Stimulated activated CD8-positive, alpha-beta memory T cell treated with anti-CD3 and anti-CD28 coated beads, Interleukin-12 subunit alpha, Interleukin-12 subunit beta, amount 100 ng/mL, for 24 hours (primary cell): ENCODE results near the gene HIPK2.

Experiments
- DNase-seq: peaks from one replicate; pipeline ENCODE4 v3.0.0-alpha.2; 2020; ENCODE audit errors: extremely low read depth

HIPK2 gene

DNA sequence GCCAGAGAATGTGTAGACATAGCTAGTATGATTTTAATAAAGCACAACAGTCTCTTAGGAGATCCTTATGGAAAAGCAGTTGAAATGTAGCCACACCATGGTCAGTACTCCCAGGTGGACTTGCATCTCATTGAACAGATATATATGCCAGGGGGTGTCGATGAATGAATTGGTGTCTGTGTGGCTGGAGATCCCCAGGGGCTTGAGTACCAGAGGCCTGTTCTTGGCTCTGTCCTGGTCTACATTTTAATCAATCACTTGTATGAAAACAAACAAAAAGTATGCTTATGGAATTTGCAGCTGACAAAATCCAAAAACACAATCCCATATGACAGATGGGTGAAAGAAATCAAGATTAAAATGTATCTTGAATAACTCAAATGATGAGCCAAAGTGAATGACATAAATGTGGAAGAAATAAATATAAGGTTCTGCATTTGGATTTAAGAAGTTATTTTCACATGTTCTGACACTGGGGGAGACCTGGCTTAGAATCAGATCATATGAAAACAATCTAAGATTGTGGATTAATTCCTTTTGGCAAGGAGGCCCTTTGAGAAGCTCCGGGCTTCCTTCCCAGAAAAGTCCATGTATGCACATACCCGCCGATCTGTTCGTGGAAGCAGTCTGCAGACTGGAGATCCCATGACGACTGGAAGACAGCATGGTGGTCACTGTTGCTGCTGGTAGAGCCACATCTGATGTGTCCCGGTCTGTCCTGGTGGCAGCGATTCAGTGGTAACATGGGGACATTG lies 238.7 kb downstream of the HIPK2 start:
- DNase-seq, result no peak

DNA sequence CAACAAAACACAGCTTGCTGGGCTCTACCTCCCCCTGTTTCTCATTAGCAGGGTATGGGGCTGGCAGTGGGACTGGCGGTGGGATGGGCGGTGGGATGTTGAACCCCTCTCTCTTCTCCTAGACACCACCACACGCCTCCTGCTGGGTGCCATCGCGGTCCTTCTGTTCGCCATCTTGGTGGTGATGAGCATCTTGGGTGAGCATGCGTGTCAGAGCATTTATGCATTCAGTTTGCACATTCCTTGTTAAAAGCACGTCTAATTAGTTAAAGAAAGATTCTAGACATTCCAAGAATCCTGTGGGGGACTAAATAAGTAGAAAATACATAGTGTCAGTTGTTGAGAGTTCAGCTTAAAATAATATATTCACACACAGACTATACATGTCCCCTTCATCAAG lies 241.6 kb downstream of the HIPK2 start:
- no peak for DNase-seq

- DNase-seq, result no peak
Observed at GRCh38 chr7:139534966-139535651, 242.7 kb downstream of the HIPK2 start.

DNA sequence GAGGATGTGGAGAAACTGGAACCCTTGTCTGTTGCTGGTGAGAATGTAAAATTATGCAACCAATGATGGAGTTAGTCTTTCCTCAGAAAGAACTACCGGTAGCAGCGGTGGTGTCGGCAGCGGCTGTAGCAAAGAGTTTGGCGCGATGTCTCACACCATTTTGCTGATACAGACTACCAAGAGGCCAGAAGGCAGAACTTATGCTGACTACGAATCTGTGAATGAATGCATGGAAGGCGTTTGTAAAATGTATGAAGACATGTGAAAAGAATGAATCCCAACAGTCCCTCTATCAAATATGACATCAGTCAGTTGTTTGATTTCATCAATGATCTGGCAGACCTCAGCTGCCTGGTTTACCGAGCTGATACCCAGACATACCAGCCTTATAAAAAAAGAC lies 243.7 kb downstream of the HIPK2 start:
- DNase-seq, result no peak

DNA sequence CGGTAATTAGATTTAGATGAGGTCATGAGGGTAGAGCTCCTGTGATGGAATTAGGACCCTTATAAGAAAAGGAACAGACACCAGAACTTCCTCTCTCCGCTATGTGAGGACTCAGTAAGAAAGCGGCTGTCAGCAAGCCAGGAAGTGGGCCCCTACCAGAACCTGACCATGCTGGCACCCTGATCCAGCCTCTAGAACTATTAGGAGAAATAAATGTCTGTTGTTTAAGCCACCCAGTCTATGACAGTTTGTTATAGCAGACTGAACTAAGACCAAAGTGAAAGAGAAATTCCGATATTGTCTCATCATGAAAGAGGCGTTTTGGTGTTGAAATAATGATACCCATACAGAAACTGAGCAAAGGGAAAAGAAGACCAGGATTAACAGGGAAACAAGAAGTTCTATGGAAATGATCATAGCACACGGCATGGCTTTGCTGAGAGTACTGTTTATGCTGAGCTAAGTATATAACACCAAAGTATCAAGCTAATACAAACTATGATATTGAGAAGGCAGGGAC lies 245.1 kb downstream of the HIPK2 start:
- DNase-seq, result no peak

DNA sequence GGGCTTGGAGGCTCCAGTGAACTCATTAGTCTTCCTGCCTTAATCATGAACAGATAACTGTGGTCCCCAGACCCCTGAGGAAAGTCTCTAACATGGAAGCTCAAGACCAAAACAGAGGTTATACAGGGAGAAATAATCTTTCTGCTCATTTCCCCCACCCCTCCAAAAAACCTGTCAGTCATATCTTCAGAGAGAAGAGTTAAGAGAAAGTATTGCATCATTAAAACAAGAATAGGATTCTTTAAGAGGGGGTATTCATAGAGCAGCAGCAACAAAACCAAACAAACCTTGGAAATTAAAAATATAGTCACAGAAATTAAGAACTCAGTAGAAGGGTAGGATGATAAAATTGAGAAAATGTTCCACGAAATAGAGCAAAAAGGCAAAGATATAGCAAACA lies 246.7 kb downstream of the HIPK2 start:
- DNase-seq, result no peak

GRCh38 chr7:139526578-139527544 lies 250.9 kb downstream of the HIPK2 start:
- DNase-seq, result no peak

GRCh38 chr7:139525750-139526149 lies 252.0 kb downstream of the HIPK2 start:
- no peak for DNase-seq

DNA sequence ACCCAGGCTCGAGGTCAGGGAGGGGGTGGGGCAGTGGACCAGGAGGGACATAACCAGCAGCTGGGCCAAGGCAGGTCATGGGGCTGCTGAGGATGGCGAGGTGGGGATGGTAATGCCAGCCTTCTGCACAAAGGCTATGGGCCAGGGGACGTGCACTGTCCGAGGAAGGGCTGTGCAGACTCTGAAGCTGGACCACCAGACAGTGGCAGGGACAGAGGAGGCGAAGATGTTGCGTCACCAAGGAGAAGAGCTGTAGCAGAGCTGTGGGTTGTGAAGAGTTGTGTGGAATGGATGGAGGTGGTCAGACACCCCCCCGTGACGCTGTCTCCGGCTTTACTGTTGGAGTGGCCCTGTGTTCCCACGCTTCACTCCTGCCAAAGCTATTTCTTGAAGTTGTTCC lies 252.6 kb downstream of the HIPK2 start:
- DNase-seq, result no peak

DNA sequence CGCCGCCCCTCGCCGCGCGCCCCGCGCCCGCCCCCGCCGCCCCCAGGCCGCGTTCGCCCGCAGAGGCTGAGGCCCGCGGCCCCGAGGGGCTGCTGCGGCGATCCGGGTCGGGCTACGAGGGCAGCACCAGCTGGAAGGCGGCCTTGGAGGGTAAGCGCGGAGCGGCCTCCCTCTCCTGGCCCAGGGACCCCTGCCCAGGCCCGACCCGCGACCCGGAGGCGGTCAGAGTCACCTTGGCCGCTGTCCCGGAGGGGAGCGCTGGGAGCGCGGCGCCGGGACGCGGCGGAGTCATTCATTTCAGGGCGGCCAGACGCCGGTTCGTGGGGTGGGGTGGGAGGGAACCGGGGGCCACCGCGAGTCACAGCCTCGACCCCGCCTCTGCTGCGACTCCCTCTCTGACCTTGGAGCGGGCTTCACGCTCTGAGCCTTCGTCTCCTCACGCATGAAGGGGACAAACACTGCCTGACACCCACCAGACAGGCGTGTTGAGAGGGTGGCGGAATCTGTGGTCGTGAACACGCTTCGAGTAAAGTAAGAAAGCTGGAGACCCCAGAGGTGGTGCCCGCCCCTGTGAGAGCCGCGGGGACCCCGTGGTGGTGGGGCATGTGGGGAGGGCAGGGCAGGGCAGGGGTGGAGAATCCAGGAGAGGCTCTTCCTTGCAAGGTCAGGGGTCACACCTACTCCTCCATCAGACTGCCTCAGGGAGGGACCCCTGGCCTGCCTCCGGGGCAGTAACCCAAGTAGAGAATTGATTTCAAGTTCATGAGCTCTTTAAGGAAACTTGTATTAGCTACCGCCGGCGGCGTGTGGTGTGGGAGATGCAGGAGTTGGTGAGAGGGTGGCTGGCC lies 253.6 kb downstream of the HIPK2 start:
- DNase-seq, result no peak

DNA sequence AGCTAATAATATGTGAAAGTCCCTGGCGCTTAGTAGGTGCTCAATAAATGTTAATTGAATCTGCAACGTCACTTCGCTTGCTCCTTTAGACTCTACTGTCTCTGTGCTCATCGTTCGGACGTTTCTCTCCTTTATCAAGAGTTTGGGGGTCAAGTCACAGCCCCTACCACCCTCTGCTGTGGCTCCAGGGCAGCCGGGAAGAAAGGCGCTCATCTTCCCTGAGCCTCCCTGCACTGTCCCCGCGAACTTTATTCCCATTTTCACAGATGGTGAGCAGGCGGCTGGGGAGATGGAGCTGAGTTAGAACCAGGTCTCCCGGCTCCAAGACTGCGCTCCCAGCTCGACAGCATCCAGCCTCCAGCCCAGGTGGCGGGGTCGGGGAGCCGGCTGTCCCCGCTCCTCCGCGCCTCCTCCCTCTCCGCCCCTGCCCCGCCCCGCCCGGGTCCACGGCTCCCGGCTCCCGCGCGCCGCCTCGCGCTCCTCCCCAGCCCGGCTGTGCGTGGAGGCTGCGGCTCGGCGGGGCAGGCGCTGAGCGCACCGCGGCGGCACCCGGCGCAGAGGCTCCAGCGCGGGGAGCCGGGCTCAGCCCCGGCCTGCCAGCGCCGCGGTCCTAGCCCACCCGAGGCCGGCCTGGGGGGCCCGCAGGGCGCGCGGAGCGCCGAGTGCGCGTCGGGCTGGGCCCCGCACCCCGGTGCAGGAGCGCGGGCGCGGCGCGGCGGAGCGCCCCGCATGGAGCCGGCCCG lies 254.4 kb downstream of the HIPK2 start, which contains the start of gene CLEC2L:
CLEC2L (plus strand) TSS at position 487 of the 743 bp plus-strand sequence; CDS start at position 730, 243 bp downstream.
- DNase-seq, result no peak

GRCh38 chr7:139522830-139523198 lies 255.0 kb downstream of the HIPK2 start:
- no peak for DNase-seq

- no peak for DNase-seq
Observed at GRCh38 chr7:139521439-139521838, 256.4 kb downstream of the HIPK2 start.

DNA sequence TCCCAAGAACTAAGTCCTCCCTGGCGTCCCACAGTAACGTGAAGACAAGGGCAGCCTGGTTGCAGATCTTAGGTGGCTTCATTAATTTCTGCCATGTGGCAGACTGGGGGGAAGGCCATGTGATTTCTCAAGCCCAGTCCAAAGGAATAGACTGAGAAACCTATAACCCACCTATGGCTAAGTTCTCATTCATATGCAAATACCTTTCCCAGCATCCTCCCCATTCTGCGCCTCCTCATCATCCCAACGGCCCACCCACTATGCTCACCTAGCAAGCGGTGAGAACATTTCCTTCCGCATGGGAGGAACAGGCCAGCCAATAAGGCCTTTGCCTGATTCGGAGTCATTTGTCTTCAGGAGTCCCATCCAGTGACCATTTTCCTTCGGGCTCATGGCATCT lies 262.5 kb downstream of the HIPK2 start:
- DNase-seq, result no peak
